HG02885 (cell line): ENCODE measurements around the gene AAK1.
"Not testable (repeated sequence)": the region's sequence is repeated elsewhere in the genome, so short reads cannot be mapped to it uniquely, and the experiment has no call there.

Source experiments
- ATAC-seq: cut with Tn5 transposase; IDR thresholded peaks from one replicate; pipeline ENCODE4 v1.9.1; 2021; ENCODE audit warnings: mild to moderate bottlenecking; ENCODE audit not compliant: unreplicated experiment, poor library complexity

Gene AAK1

DNA sequence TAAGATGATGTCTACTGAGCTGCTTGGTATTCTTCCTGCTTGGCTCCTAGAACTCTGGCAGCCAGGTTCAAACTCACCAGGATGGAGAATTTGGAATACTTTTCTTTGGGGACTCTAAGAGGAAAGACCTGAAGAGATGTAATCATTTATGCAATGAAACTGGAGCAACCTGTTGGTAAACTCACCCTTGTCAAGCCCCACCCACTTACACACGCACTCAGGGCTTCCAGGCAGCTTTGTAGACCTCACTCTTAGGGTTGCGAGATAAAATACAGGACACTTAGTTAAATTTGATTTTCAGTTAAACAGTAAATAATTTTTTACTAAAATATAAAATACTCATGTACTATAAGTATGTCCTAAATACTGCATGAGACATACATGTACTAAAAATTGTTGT is 19.0 kb upstream of the AAK1 start:
- ATAC-seq: not testable (repeated sequence)

DNA sequence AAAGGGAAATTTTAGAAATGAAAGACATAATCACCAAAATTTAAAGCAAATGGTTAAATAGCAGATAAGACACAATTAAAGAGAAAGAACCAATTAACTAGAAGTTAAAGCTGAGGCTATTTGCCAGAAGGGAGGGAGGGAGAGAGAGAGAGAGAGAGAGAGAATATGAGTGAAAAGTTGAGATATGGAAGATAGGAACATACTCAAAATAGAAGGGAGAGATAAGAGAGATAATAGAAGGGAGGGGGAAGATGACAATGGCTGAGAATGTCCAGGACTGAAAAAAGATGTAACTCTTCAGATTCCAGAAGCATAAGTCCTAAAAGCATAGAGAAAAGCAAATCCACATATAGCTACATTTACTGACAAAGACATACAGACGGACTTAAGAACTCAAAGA is 17.1 kb upstream of the AAK1 start:
- ATAC-seq: no peak

DNA sequence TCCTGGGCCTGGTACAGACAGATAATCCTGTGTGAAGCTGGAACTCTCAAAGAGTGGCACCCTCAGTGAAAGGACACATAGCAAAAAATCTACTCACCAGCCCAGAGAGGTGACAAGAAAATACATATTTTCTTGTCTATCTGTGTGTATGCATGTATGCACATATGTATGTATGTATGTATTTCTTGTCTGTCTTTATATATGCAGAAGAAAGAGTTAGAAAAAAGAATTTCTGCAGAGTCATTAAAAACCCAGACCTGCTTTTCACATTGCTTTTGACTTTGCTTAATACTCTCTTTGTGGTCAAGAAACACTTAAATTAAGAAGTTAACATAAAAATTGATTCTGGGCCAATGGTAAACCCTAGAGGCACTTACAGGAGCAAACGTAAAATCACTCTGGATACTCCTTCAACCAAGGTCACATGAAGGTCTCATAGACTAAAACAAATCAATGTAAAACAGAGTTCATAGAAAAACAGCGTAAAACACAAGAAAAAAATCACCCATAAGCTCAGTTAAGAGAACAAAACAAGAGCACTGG is 16.5 kb upstream of the AAK1 start:
- ATAC-seq: no peak

DNA sequence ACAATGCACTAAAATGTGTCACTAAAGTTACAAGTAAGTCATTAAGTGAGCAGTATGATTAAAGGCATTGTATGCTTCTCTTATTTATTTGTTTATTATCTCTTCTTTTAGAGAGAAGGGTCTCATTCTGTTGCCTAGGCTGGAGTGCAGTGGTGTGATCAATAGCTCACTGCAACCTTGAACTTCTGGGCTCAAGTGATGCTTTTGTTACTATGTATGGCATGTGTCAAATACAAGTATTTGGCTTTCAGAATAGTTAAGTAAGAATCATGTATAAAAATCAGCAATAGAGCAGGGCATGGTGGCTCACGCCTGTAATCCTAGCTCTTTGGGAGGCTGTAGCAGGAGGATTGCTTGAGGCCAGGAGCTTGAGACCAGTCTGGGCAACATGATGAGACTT is 15.8 kb upstream of the AAK1 start:
- ATAC-seq: no peak

DNA sequence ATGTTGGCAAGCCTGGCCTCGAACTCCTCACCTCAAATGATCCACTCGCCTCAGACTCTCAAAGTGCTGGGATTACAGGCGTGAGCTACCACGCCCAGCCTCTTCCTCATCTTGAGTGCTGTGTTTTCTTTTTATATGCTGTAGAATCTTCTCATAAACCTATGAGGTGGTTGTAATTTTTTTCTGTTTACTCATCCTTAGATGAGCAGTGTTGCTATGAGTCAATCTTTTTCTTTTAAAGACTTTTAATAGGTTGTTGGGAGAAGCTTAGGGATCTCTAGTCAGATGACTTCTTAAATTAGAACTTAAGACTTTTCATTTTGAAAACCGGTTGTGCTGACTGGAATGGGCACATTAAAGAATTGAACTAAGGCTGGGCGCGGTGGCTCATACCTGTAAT is 8.7 kb upstream of the AAK1 start:
- ATAC-seq: no peak

DNA sequence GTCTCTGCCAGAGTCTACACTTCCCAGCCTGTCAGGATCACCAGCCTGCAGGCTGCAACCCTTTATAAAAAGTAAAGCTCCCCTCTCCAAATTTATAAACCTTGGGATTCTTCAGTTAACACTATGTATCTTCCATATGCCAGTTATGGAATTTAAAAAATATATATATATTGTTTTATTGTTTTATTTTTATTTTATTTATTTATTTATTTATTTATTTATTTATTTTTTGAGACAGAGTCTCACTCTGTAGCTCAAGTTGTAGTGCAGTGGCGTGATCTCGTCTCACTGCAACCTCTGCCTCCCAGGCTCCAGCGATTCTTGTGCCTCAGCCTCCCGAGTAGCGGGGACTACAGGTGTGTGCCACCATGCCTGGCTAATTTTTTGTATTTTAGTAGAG is 3.7 kb upstream of the AAK1 start:
- ATAC-seq: not testable (repeated sequence)

DNA sequence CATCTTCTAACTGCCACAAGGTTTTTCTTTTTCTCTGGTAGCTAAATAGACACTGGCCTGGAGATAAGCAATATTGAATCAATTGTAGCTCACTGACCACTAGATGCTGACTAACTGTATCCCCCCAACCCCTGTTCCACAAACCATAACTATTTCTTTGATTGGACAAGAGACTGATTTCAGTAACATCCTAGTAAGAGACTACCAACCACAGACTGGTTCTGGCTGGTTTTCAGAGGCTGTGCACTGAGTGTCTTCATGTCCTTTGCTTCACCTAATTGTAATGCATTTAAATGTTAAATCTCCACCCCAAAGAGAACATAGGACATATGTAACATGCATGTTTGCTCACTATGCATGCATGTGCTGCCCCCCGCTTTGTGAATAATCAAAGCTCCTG is 3.2 kb upstream of the AAK1 start:
- no peak for ATAC-seq

DNA sequence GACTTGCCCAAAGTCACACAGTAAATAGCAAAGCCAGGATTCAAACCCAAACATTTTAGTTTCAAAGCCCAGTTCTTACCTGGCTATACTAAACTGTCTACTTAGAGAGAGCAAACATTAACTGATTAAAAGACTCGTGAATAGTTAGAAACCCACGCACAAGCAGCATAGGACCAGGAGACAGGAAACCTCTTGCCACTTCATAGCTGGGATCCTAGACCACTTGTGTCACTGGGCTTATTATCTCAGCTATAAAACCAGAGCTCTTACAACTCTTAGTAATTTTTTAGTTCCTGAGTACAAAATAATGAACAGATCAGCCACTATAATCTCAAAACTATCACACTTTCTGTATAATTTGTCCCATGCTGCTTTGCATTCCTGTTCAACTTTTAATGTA is 2.4 kb upstream of the AAK1 start:
- no peak for ATAC-seq

DNA sequence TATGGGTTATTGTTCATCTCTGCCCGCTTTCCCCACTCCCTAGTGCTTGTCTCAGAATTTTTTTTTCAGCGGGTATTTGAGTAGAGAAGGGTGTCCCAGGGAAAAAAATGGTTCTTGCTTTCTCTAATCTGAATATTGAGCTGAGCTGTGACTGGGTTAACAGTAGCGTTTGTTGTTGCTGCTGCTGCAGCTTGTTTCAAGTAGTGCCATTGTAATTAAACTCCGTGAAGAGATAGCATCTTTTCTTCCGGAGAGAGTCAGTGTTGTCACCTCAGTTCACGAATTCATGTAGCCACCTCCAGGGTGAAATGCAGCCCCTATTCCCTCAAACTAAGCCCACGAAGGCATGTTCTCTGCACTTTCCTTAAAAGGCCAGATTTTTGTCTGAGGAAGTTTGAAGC is 1.5 kb upstream of the AAK1 start:
- ATAC-seq: no peak

DNA sequence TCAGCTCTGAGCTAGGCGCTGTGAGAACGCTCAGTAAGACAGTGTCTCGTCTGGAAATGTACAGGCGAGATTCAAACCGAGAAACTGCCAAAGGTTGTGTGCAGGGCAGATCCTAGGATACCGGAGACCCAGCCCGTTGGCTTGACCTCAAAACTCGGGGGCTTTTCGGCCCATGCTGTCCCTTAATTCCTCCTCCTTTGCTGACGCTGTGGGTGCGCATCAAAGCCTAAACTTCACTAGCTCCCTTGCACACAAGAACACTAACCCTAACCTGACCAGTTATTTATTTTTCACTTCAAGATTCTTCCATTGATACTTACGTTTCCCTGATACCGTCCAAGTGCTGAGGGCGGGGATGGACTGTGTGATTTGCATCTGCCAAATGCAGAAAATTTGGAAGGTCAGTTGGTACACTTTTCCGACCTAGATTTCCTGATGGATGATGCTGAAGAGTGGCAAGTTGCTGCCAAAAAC is 1.0 kb upstream of the AAK1 start:
- ATAC-seq: no peak

DNA sequence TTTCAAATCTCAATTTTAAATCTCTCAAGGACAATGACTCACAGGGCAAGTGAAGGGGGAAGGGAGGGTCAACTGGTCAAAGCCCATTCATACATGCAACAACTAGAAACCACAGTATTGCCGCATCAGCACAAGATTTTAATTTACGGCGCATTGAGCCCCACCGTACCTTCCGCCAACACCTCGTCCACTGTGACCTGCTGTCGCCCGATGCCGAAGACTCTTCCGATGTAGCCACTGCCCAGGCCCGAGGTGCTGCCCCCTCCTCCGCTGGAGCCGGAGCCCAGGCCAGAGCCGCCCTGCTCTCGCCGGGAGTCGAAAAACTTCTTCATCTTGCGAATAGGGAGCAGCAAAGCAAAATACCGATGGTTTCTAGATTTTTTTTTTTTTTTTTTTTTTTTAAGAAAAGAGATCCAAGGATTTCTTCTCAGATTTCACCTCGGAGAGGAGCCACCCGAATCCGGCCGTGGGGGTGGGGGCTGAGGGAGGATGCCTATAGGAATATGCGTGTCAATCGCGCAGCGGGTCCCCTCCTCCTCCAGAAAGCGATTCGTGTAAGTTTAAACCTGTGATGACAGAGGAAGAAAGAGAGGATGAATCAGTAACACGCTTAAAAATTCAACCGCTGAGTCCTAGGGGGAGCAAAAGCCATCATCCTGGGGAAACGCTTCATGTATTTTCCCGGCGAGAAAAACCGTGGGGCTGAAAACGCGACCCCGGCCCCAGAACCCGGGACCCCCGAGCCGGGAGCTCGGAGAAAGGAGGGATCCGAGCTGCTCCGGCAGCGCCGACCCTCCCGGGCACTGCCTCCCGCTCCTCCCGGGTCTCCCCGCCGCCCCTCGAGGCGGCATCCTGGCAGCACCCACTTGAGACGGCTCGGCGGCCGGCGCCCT is 584 bp downstream of the AAK1 start:
- no peak for ATAC-seq

DNA sequence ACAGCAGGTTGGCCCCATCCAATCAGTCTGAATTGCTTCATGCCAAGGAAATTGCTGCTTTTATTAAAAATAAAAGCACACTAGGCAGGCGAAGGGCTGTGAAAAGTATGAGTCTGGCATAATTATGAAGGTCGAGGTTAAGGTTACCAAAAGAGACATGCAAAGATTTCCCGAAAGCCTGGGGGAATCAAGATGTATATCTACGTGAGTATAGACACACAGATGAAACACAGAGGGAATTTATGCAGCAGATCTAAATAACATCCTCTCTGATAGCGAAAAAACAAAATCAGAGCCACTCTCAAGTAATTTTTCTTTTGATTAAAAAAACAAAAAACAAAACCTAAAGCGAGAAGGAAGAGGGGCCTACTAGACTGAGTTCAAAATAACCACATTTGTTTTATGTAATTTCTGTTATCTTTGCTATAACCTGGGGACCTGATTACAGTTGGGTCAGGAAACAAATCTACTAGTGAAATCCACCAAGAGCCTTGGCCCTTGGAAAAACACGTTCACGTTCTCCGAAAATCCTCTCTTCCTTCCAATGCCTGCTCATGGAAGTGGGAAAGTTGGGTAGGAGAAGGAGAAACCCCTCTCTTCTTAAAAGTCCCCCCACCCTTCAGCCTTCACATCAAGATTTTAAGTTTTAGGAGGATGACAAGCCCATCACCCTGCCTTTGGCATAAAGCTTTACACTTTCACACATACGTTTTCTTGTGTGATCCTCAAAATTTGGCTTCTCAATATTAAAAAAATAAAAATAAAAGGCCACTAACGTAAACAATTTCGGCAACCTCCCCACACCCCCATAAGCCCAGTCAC is 1.4 kb downstream of the AAK1 start:
- no peak for ATAC-seq

DNA sequence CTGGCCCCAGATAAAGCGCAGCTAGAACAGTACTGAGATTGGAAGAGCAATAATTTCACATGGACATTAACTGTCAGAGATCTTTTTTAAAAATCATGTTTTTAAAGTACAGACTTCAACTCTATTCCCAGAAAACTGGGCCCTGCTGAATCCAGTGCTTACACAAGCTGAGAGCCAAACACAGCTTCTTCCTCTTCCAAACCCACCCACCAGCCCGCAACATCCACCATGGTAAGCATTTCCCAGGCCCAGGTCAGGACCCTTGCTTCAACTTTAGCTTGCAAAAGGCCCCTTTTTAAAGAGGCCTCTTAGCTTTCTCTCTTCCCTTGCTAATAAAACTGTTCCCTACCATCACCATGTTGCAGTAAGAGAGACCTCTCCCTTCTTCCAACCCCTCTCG is 2.1 kb downstream of the AAK1 start:
- ATAC-seq: no peak

DNA sequence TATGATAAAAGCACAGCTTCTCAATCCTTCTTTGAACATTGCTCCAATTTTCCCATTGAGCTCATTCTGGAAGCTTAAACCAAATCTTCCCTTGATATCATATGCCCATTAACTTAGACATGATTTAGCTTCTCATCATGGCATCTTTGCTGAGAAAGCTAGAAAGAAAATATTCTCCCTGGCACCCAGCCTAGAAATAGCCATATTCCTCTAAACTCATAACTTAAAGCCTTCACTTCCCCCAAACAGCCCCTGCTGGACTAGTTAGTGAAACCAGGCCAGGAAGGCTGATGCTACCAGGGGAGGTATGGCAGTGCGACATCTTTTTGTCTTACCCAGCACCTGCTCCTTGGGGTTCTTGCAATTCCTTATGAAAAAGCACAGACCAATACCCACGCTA is 4.3 kb downstream of the AAK1 start:
- no peak for ATAC-seq

DNA sequence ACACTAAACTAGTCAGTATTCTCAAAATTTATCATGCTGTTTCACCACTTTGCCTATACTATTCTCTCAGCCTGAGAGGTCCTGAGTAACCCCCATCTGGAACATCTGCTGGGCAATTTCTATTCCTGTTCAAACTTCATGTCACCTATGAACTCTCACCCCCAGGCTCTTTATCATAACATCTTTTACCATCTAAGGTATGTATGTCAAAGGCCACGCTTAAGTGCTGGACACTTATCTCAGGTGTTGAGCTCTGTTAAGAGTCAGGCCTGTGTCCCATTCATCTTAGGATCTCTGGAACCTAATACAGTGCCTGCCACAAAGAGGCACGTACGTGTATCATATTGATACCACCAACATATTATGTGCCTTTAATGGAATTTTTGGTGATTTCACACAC is 4.9 kb downstream of the AAK1 start:
- no peak for ATAC-seq

DNA sequence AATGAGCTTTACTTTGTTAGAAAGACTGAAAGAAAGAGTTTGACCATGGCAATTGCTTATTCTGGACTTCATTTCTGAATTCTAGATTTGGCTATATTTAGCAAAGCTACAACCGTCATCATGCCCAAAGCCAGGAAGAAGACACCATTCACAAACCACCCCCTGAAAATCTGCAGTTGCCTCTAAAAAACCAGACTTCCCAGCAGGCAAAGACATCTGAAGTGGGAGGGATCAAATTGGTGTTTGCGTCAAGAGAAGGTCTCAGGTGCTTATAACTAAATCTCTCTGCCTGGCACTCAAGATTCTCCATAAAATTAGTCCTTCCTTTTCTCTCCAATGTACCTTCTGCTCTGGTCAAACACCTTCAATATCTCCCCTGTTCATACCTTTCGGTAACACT is 5.6 kb downstream of the AAK1 start:
- no peak for ATAC-seq

DNA sequence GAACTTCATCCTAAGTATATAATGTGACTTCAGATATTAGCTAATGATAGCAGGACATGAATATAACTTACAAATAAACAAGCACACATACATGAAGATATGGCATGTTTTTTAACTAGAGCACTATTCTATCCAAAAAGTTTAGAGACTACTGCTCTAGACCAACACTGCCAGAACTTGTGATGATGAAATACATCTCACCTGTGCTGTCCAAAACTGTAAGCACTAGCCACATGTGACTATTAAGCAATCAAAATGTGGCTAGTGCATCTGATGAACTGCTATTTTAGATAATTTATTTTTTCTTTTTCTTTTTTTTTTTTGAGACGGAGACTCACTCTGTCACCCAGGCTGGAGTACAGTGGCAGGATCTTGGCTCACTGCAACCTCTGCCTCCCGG is 7.1 kb downstream of the AAK1 start:
- ATAC-seq: no peak

DNA sequence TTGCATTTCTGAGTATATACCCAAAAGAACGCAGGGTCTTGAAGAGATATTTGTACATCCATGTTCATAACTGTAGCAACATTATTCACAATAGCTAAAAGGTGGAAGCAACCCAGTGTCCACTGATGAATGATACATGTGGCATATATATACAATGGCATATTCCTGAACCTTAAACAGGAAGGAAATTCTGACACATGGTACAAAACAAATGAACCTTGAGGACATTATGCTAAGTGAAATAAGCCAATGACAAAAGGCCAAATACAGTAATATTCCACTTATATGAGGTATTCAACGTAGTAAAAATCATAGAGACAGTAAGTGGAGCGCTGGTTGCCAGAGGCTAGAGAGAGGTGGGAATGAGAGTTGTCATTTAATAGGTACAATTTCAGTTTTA is 8.1 kb downstream of the AAK1 start:
- ATAC-seq: no peak

DNA sequence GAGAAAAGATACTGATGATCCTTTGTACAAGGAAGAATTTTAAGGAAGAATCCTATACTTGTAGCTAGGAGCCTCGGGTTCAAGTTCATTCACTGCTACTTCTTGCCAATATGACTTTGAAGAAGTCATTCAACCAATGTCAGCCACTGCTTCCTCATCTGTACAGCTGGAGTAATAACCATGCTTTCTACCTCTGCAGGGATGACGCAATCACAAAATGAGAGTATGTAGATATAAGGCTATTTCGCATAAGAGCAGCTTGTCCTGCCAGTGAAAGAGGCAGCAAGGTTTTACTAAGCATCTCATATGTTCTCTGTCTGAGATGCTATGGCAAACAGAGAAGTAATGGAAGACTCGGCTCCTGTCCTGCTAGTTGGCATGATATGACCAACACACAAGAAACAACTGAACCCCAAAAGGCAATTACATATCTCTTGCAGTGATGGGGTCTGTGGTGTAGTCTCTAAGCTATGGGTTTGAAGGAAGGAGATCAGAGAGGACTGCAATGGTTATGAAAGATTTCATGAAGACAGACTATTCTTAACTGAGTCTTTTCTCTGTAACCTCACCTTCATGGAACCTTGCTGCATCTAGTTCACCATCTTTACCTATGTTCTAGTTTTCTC is 9.2 kb downstream of the AAK1 start:
- no peak for ATAC-seq

DNA sequence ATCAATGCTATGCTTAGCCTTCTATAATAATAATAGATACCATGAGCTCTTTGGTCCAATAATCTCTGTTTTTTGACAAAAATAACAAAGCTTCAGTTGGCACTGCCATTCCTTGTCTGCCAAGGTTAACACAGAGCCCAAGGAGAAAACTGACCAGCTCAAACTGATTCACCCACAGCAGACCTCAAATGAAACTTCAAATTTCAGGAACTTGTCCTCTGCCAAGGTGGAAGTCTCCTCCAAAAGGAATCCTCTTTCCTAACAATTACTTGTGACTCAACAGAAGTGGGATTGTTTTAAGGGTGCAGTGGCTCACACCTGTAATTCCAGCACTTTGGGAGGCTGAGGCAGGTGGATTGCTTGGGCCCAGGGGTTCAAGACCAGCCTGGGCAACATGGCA is 12.1 kb downstream of the AAK1 start:
- ATAC-seq: no peak
